Erythroblast (primary cell): Measurements from ENCODE around the gene SAPCD2.

Experiments used
- GATA1 ChIP-seq: IDR thresholded peaks from 2 replicates; pipeline ENCODE4 v1.6.1; 2011; ENCODE audit warnings: low read depth, mild to moderate bottlenecking, control low read depth, low read length, moderate library complexity
- POLR2A ChIP-seq: IDR thresholded peaks from 2 replicates; pipeline ENCODE4 v1.6.1; 2011; ENCODE audit warnings: mild to moderate bottlenecking, low read length

- no peak for TF ChIP-seq POLR2A
- no peak for TF ChIP-seq GATA1
These were observed 44.8 kb downstream of the SAPCD2 start for GRCh38 chr9:137025517-137025966.
